SU-DHL-6 (cell line): ENCODE results near the gene SESTD1.

Source experiments
- H2AFZ ChIP-seq: fragments of 200-600 bp; sonication (generic); 2 replicates; pipeline ENCODE4 v1.6.1; 2014; ENCODE audit warnings: low read depth, mild to moderate bottlenecking, moderate library complexity, mixed read lengths, antibody characterized with exemption, low read length; ENCODE audit not compliant: severe bottlenecking
- H3F3A ChIP-seq: fragments of 200-600 bp; shearing (Covaris generic); 2 replicates; pipeline ENCODE4 v1.6.0; 2016; ENCODE audit warnings: antibody characterized with exemption, mild to moderate bottlenecking; ENCODE audit not compliant: insufficient read depth
- H3K27ac ChIP-seq: fragments of 200-600 bp; sonication (generic); 2 replicates; pipeline ENCODE4 v1.5.1; 2016; ENCODE audit warnings: low read depth, mild to moderate bottlenecking, low read length, moderate library complexity, mixed read lengths
- H3K27me3 ChIP-seq: fragments of 200-600 bp; sonication (generic), shearing (Covaris generic); 2 replicates; pipeline ENCODE4 v1.6.0; 2014; ENCODE audit warnings: mild to moderate bottlenecking, low read length
- H3K36me3 ChIP-seq: fragments of 200-600 bp; sonication (generic); 2 replicates; pipeline ENCODE4 v1.6.1; 2014; ENCODE audit warnings: mild to moderate bottlenecking, low read length, mixed read lengths
- H3K4me2 ChIP-seq: fragments of 300-600, 200-600 bp; shearing (Covaris generic), sonication (generic); 2 replicates; pipeline ENCODE4 v1.6.0; 2014; ENCODE audit warnings: low read length, low read depth, mild to moderate bottlenecking; ENCODE audit not compliant: poor library complexity, severe bottlenecking
- H3K4me3 ChIP-seq: fragments of 200-600 bp; sonication (generic); 2 replicates; pipeline ENCODE4 v1.5.1; 2014; ENCODE audit warnings: antibody characterized with exemption, low read length, mild to moderate bottlenecking, mixed read lengths; ENCODE audit not compliant: insufficient read depth, poor library complexity, severe bottlenecking
- H3K79me2 ChIP-seq: fragments of 200-600 bp; sonication (generic); 2 replicates; pipeline ENCODE4 v1.6.1; 2014; ENCODE audit warnings: mild to moderate bottlenecking, low read length, moderate library complexity; ENCODE audit not compliant: insufficient read depth
- H3K9ac ChIP-seq: fragments of 200-600 bp; sonication (generic); 2 replicates; pipeline ENCODE4 v1.7.0; 2014; ENCODE audit warnings: mild to moderate bottlenecking, low read length
- H3K9me2 ChIP-seq: fragments of 200-600 bp; sonication (generic); replicated peaks from 2 replicates; pipeline ENCODE4 v1.6.1; 2014; ENCODE audit warnings: low read length; ENCODE audit not compliant: insufficient read depth
- H3K9me3 ChIP-seq: fragments of 200-600 bp; sonication (generic); 2 replicates; pipeline ENCODE4 v1.6.1; 2014; ENCODE audit warnings: low read length, mixed read lengths; ENCODE audit not compliant: insufficient read depth
- H4K20me1 ChIP-seq: fragments of 200-600 bp; sonication (generic); 2 replicates; pipeline ENCODE4 v1.6.1; 2014; ENCODE audit warnings: low read depth, mild to moderate bottlenecking, antibody characterized with exemption, low read length, moderate library complexity, mixed read lengths
- CTCF ChIP-seq: fragments of 200-600 bp; sonication (generic); IDR thresholded peaks from one replicate; pipeline ENCODE4 v1.5.1; 2017; ENCODE audit warnings: antibody characterized with exemption, mild to moderate bottlenecking, low read length, moderate library complexity; ENCODE audit not compliant: insufficient read depth, poor library complexity, severe bottlenecking
- EZH2phosphoT487 ChIP-seq: fragments of 200-600 bp; sonication (generic), shearing (Covaris generic); conservative IDR thresholded peaks from 2 replicates; pipeline ENCODE4 v1.6.1; 2018; ENCODE audit warnings: mild to moderate bottlenecking, antibody characterized with exemption, low read length, moderate library complexity, mixed read lengths

SESTD1 gene

GRCh38 chr2:179226961-179227259 lies 37.7 kb downstream of the SESTD1 start:
- H3K27ac ChIP-seq: no peak overlapping the region
- H3K36me3 ChIP-seq: no peaks in the 10 kb centered on the region

GRCh38 chr2:179226203-179226960 lies 38.2 kb downstream of the SESTD1 start:
- TF ChIP-seq EZH2phosphoT487 (no peak), CTCF (no peak)
- H3K9me2 ChIP-seq: no peaks in the 10 kb centered on the region
- H4K20me1 ChIP-seq: 0 out of 2 replicates have a peak, but pooled peaks cover 5% of the 10 kb centered on the region
- no peak overlapping the region for H3K4me3 ChIP-seq
- no peak overlapping the region for H2AFZ ChIP-seq
- no peaks in the 10 kb centered on the region for H3K36me3 ChIP-seq
- H3K27me3 ChIP-seq: no peaks in the 10 kb centered on the region
- H3K79me2 ChIP-seq: no peaks in the 10 kb centered on the region
- H3K9ac ChIP-seq: no peak overlapping the region
- no peaks in the 10 kb centered on the region for H3F3A ChIP-seq
- no peaks in the 10 kb centered on the region for H3K9me3 ChIP-seq
- no peak overlapping the region for H3K4me2 ChIP-seq
- H3K27ac ChIP-seq: no peak overlapping the region

More at GRCh38 chr2:179226961-179227259, 37.7 kb downstream of the SESTD1 start:
- H2AFZ ChIP-seq: no peak overlapping the region
- H3F3A ChIP-seq: no peaks in the 10 kb centered on the region
- H3K9ac ChIP-seq: no peak overlapping the region
- no peak overlapping the region for H3K4me3 ChIP-seq
- no peak overlapping the region for H3K4me2 ChIP-seq
- H3K27me3 ChIP-seq: no peaks in the 10 kb centered on the region
- no peaks in the 10 kb centered on the region for H3K9me2 ChIP-seq
- TF ChIP-seq EZH2phosphoT487: no peak
- 0 out of 2 replicates have a peak, but pooled peaks cover 5% of the 10 kb centered on the region for H4K20me1 ChIP-seq
- H3K79me2 ChIP-seq: no peaks in the 10 kb centered on the region
- no peaks in the 10 kb centered on the region for H3K9me3 ChIP-seq

GRCh38 chr2:179224361-179224760 lies 40.3 kb downstream of the SESTD1 start:
- H3K27me3 ChIP-seq: no peaks in the 10 kb centered on the region
- H2AFZ ChIP-seq: no peak overlapping the region
- no peak overlapping the region for H3K27ac ChIP-seq
- TF ChIP-seq EZH2phosphoT487 (no peak), CTCF (no peak)
- H3K36me3 ChIP-seq: no peaks in the 10 kb centered on the region
- H3K79me2 ChIP-seq: no peaks in the 10 kb centered on the region
- H4K20me1 ChIP-seq: 0 out of 2 replicates have a peak, but pooled peaks cover 8% of the 10 kb centered on the region
- H3K9me3 ChIP-seq: no peaks in the 10 kb centered on the region
- H3K4me3 ChIP-seq: no peak overlapping the region
- H3K9ac ChIP-seq: no peak overlapping the region
- H3F3A ChIP-seq: no peaks in the 10 kb centered on the region
- H3K4me2 ChIP-seq: no peak overlapping the region
- H3K9me2 ChIP-seq: no peaks in the 10 kb centered on the region

GRCh38 chr2:179222076-179222475 lies 42.6 kb downstream of the SESTD1 start:
- Histone ChIP-seq H3K9me2 (no peaks in the 10 kb centered on the region), H3K36me3 (no peaks in the 10 kb centered on the region), H2AFZ (no peak overlapping the region), H3F3A (no peaks in the 10 kb centered on the region), H3K79me2 (no peaks in the 10 kb centered on the region), H3K4me2 (no peak overlapping the region), H3K9me3 (no peaks in the 10 kb centered on the region), H3K9ac (no peak overlapping the region), H3K27me3 (no peaks in the 10 kb centered on the region), H4K20me1 (0 out of 2 replicates have a peak, but pooled peaks cover 8% of the 10 kb centered on the region), H3K27ac (no peak overlapping the region), H3K4me3 (no peak overlapping the region)
- TF ChIP-seq EZH2phosphoT487 (no peak), CTCF (no peak)
